Stimulated activated CD8-positive, alpha-beta memory T cell treated with anti-CD3 and anti-CD28 coated beads, Interleukin-4, amount 100 ng/mL, for 48 hours (primary cell): ENCODE measurements around the gene FOXL3.

Experiments
- DNase-seq: peaks from one replicate; pipeline ENCODE4 v3.0.0-alpha.2; 2020

The FOXL3 gene

GRCh38 chr7:269721-270120, 20.2 kb upstream of the FOXL3 start:
- no peak for DNase-seq

GRCh38 chr7:270351-270983, 19.5 kb upstream of the FOXL3 start:
- no peak for DNase-seq

GRCh38 chr7:271266-272107, 18.5 kb upstream of the FOXL3 start:
- no peak for DNase-seq

- no peak for DNase-seq
Observed at GRCh38 chr7:272108-272615, 17.8 kb upstream of the FOXL3 start.

GRCh38 chr7:272631-273030, 17.3 kb upstream of the FOXL3 start:
- no peak for DNase-seq

GRCh38 chr7:273327-273726, 16.6 kb upstream of the FOXL3 start:
- DNase-seq: no peak

- no peak for DNase-seq
Observed at GRCh38 chr7:274266-274665, 15.7 kb upstream of the FOXL3 start.

- DNase-seq: no peak
Observed at GRCh38 chr7:276230-276835, 13.6 kb upstream of the FOXL3 start.

- DNase-seq: no peak
Observed at GRCh38 chr7:277228-277627, 12.7 kb upstream of the FOXL3 start.

GRCh38 chr7:278081-278480, 11.9 kb upstream of the FOXL3 start:
- no peak for DNase-seq

- no peak for DNase-seq
Observed at GRCh38 chr7:279821-280220, 10.1 kb upstream of the FOXL3 start.

GRCh38 chr7:280461-280860, 9.5 kb upstream of the FOXL3 start:
- DNase-seq: no peak

GRCh38 chr7:281637-282036, 8.3 kb upstream of the FOXL3 start:
- DNase-seq: no peak

GRCh38 chr7:282621-283020, 7.3 kb upstream of the FOXL3 start:
- no peak for DNase-seq

- DNase-seq: no peak
Observed at GRCh38 chr7:284762-285722, 4.9 kb upstream of the FOXL3 start.

- DNase-seq: no peak
Observed at GRCh38 chr7:285731-286130, 4.2 kb upstream of the FOXL3 start.

GRCh38 chr7:286266-286665, 3.7 kb upstream of the FOXL3 start:
- no peak for DNase-seq

- DNase-seq: no peak
Observed at GRCh38 chr7:288671-289101, 1.3 kb upstream of the FOXL3 start.

GRCh38 chr7:289209-289755, 688 bp upstream of the FOXL3 start:
- no peak for DNase-seq

- no peak for DNase-seq
Observed at GRCh38 chr7:290554-291372, 793 bp downstream of the FOXL3 start.

- DNase-seq: no peak
Observed at GRCh38 chr7:291373-292092, 1.6 kb downstream of the FOXL3 start.
